PC-3 (cell line): ENCODE measurements around the gene APBB2. TPM values are rescaled to one million over a fixed set of nuclear protein-coding genes. Genes with fewer than 3 reads are reported as not detected.

ENCODE experiments used
- ATAC-seq: fragments of 200-7000 bp; cut with Tn5 transposase; 2 replicates; pipeline ENCODE4 v1.9.1; 2020; ENCODE audit warnings: mild to moderate bottlenecking, moderate library complexity
- BruUV-seq: library from RNA; stranded (reverse); fragments of 400-500 nt; replicated peaks from 2 replicates; lab custom pipeline; 2021; lab: Mats Ljungman, UMichigan
- CTCF ChIA-PET: fragments of 300-600 bp; sonication (Branson Sonifier 250); formaldehyde crosslinking; loops from one replicate; lab custom pipeline; 2022; ENCODE audit warnings: antibody characterized with exemption; lab: Charles Lee
- POLR2A ChIA-PET: fragments of 300-600 bp; sonication (Branson Sonifier 250); formaldehyde crosslinking; loops from one replicate; lab custom pipeline; 2022; ENCODE audit warnings: antibody characterized with exemption; ENCODE audit not compliant: unreplicated experiment; lab: Charles Lee
- DNase-seq: peaks from one replicate; pipeline ENCODE4 v3.0.0-alpha.2; 2015
- H2AFZ ChIP-seq: fragments of 300-600 bp; sonication (generic); 2 replicates; pipeline ENCODE4 v1.6.0; 2016; ENCODE audit warnings: antibody characterized with exemption, low read length
- H3F3A ChIP-seq: fragments of 300-600 bp; sonication (generic); one replicate; pipeline ENCODE4 v1.6.0; 2017; ENCODE audit warnings: antibody characterized with exemption, low read length, control low read depth, mild to moderate bottlenecking; ENCODE audit not compliant: unreplicated experiment
- H3K27ac ChIP-seq: fragments of 300-600 bp; sonication (generic); 2 replicates; pipeline ENCODE4 v1.5.1; 2016; ENCODE audit warnings: mild to moderate bottlenecking, low read length
- H3K27me3 ChIP-seq: fragments of 300-600 bp; sonication (generic); 2 replicates; pipeline ENCODE4 v1.6.1; 2016; ENCODE audit warnings: low read length, mixed read lengths
- H3K36me3 ChIP-seq: fragments of 300-600 bp; sonication (generic); 2 replicates; pipeline ENCODE4 v1.6.1; 2016; ENCODE audit warnings: low read depth, mixed run types, low read length, mixed read lengths
- H3K4me1 ChIP-seq: fragments of 300-600 bp; sonication (generic); 2 replicates; pipeline ENCODE4 v1.5.1; 2016; ENCODE audit warnings: low read length; ENCODE audit not compliant: insufficient read depth
- H3K4me2 ChIP-seq: fragments of 300-600 bp; sonication (generic); 2 replicates; pipeline ENCODE4 v1.6.0; 2016; ENCODE audit warnings: low read length
- H3K4me3 ChIP-seq: fragments of 300-600 bp; sonication (generic); 2 replicates; pipeline ENCODE4 v1.5.1; 2016; ENCODE audit warnings: mild to moderate bottlenecking, low read length, mixed read lengths
- H3K79me2 ChIP-seq: fragments of 300-600 bp; sonication (generic); 2 replicates; pipeline ENCODE4 v1.6.1; 2017; ENCODE audit warnings: low read length, mixed read lengths
- H3K9ac ChIP-seq: fragments of 300-600 bp; sonication (generic); 2 replicates; pipeline ENCODE4 v1.6.0; 2016; ENCODE audit warnings: mild to moderate bottlenecking, low read length
- H3K9me2 ChIP-seq: fragments of 300-600 bp; sonication (generic); replicated peaks from 2 replicates; pipeline ENCODE4 v1.6.1; 2016; ENCODE audit warnings: mixed run types, low read length, mixed read lengths
- H3K9me3 ChIP-seq: fragments of 300-600 bp; sonication (generic); 2 replicates; pipeline ENCODE4 v1.6.1; 2016; ENCODE audit warnings: low read length, mixed read lengths
- H4K20me1 ChIP-seq: fragments of 300-600 bp; sonication (generic); 2 replicates; pipeline ENCODE4 v1.6.1; 2016; ENCODE audit warnings: low read length, mixed read lengths
- EZH2 ChIP-seq: fragments of 300-600 bp; sonication (generic); IDR thresholded peaks from one replicate; pipeline ENCODE4 v1.6.1; 2017; ENCODE audit warnings: antibody characterized with exemption, mild to moderate bottlenecking, low read length; ENCODE audit not compliant: unreplicated experiment
- EZH2phosphoT487 ChIP-seq: fragments of 300-600 bp; sonication (generic); IDR thresholded peaks from 2 replicates; pipeline ENCODE4 v1.6.1; 2018; ENCODE audit warnings: mild to moderate bottlenecking, antibody characterized with exemption, low read length, borderline replicate concordance
- intact Hi-C: fragments of 100-400 bp; cut with micrococcal nuclease; formaldehyde crosslinking; loops from 2 replicates; pipeline ENCODE4 v1.9.0; 2023
- total RNA-seq: library from RNA; depleted of rRNA; stranded (reverse); fragments of >200 nt; gene quantifications from 2 replicates; pipeline ENCODE4 v1.2.3, GENCODE V29; 2014
- TF ChIP-seq, protein P1 (sequence below): fragments of 300-600 bp; sonication (generic); conservative IDR thresholded peaks from 2 replicates; pipeline ENCODE4 v1.5.1; 2017; ENCODE audit warnings: antibody characterized with exemption, low read depth, mild to moderate bottlenecking, low read length

The APBB2 gene
- total RNA-seq, 1 experiment from 2014 or later, result 24.7 TPM

GRCh38 chr4:41189666-41190065 lies 24.7 kb downstream of the APBB2 start:
- ChIA-PET CTCF (no interaction called here), POLR2A (no interaction called here)
- Histone ChIP-seq H3K4me2 (no peak overlapping the region), H3K9me3 (no peaks in the 10 kb centered on the region), H3K27ac (no peak overlapping the region), H4K20me1 (0 out of 2 replicates have a peak, but pooled peaks cover 4% of the 10 kb centered on the region), H3K79me2 (peaks cover 88% of the 10 kb centered on the region), H3K27me3 (no peaks in the 10 kb centered on the region), H3K4me1 (peaks cover 20% of the 10 kb centered on the region), H3K4me3 (no peak overlapping the region), H3K9ac (no peak overlapping the region), H3K9me2 (no peaks in the 10 kb centered on the region), H2AFZ (no peak overlapping the region), H3K36me3 (no peaks in the 10 kb centered on the region), H3F3A (no peaks in the 10 kb centered on the region)
- intact Hi-C loops, result no loop called here
- no TSS peak for BruUV-seq
- no peak for DNase-seq
- ATAC-seq, result no peak
- no peak for TF ChIP-seq EZH2phosphoT487
- no peak for TF ChIP-seq EZH2

- Histone ChIP-seq H3K4me2 (no peak overlapping the region), H3K36me3 (no peaks in the 10 kb centered on the region), H3F3A (no peaks in the 10 kb centered on the region), H3K27me3 (no peaks in the 10 kb centered on the region), H3K9me2 (no peaks in the 10 kb centered on the region), H3K27ac (no peak overlapping the region), H2AFZ (no peak overlapping the region), H3K4me3 (no peak overlapping the region), H3K79me2 (peaks cover 94% of the 10 kb centered on the region), H4K20me1 (0 out of 2 replicates have a peak, but pooled peaks cover 4% of the 10 kb centered on the region), H3K9ac (no peak overlapping the region), H3K4me1 (peaks cover 24% of the 10 kb centered on the region), H3K9me3 (no peaks in the 10 kb centered on the region)
- no TSS peak for BruUV-seq
- CTCF ChIA-PET, result no interaction called here
- POLR2A ChIA-PET, result no interaction called here
- intact Hi-C loops, result no loop called here
- TF ChIP-seq, protein P1, sequence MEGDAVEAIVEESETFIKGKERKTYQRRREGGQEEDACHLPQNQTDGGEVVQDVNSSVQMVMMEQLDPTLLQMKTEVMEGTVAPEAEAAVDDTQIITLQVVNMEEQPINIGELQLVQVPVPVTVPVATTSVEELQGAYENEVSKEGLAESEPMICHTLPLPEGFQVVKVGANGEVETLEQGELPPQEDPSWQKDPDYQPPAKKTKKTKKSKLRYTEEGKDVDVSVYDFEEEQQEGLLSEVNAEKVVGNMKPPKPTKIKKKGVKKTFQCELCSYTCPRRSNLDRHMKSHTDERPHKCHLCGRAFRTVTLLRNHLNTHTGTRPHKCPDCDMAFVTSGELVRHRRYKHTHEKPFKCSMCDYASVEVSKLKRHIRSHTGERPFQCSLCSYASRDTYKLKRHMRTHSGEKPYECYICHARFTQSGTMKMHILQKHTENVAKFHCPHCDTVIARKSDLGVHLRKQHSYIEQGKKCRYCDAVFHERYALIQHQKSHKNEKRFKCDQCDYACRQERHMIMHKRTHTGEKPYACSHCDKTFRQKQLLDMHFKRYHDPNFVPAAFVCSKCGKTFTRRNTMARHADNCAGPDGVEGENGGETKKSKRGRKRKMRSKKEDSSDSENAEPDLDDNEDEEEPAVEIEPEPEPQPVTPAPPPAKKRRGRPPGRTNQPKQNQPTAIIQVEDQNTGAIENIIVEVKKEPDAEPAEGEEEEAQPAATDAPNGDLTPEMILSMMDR, result no peak
- TF ChIP-seq EZH2phosphoT487 (no peak), EZH2 (no peak)
- no peak for ATAC-seq
- no peak for DNase-seq
These were observed 25.3 kb downstream of the APBB2 start for GRCh38 chr4:41189076-41189475.

DNA sequence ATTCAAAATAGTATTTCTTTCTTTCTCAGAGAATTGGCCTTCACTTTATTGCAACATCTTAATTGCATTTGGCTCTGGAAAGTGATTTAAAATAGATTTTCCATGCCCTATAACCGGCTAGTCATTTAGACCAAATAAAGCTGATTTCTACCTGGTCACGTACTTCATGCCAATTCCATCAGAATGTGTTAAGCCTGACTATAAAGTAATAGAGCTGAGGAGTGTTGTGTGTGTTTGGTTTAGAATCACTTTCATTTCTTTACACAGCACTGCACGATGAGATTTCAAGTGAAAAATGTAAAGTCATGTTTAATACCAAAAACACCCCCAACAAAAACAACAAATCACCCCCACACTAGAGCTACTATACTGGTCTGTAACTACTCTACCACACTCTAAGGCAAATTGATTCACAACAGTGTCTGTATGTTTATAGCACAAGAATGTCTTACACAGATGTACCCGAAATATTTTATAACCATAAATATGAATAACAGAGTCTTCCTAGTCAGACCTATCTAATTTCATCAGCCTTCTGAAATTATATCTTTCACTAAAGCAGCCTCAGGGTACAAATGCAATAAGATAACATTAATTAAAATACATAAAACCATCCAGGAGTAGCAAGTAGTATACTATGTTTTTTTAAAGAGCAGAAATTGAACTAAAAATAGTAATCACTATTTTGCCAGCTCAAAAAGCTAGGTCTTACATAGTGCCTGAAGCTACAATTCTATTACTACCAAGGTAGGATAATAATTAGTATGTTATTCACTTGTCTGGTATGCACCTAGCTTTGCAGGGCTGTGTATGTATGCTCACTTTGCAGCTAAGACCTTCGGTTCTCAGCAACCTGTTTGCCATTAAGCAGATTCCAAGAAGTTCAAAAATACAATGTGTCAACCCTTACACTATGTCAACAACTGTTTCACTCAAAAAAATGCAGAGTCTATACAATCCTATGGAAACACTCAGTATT lies 28.4 kb downstream of the APBB2 start:
- Histone ChIP-seq H3K27me3 (no peaks in the 10 kb centered on the region), H3K4me2 (peak overlapping the region; percentile 41), H3K36me3 (no peaks in the 10 kb centered on the region), H2AFZ (no peak overlapping the region), H3K4me1 (peaks cover 24% of the 10 kb centered on the region), H3K79me2 (peaks cover 94% of the 10 kb centered on the region), H3F3A (no peaks in the 10 kb centered on the region), H3K9ac (no peak overlapping the region), H3K4me3 (no peak overlapping the region), H3K9me2 (no peaks in the 10 kb centered on the region), H3K9me3 (no peaks in the 10 kb centered on the region), H3K27ac (no peak overlapping the region), H4K20me1 (0 out of 2 replicates have a peak, but pooled peaks cover 4% of the 10 kb centered on the region)
- DNase-seq, result peak; percentile 58
- ChIA-PET CTCF (interaction anchor here (0.5 to 0.6 kb wide), 2 partner anchors 10 to 20 kb away, joined by 3 to 9 read pairs; no protein-coding TSS in a partner anchor), POLR2A (no interaction called here)
- intact Hi-C loops, result loop anchor here (2.0 kb wide), 1 partner anchor 15 kb away; no protein-coding TSS in a partner anchor
- TF ChIP-seq EZH2phosphoT487, result no peak
- no peak for TF ChIP-seq EZH2
- TF ChIP-seq, protein P1, result no peak
- no TSS peak for BruUV-seq
- ATAC-seq, result peak; percentile 64
